HepG2 (cell line): ENCODE measurements around the gene GNAZ. TPM values are rescaled to one million over a fixed set of nuclear protein-coding genes. Genes with fewer than 3 reads are reported as not detected.

Experiments
- CBX5 ChIP-seq: sonication (generic); formaldehyde crosslinking; IDR thresholded peaks from 2 replicates; pipeline ENCODE4 v1.4.0; 2020; ENCODE audit warnings: missing genetic modification reagents, borderline replicate concordance
- CENPX ChIP-seq: sonication (generic); formaldehyde crosslinking; IDR thresholded peaks from 2 replicates; pipeline ENCODE4 v1.9.0; 2021; ENCODE audit warnings: mild to moderate bottlenecking, missing genetic modification reagents, moderate library complexity
- FIP1L1 ChIP-seq: fragments of 200-400 bp; formaldehyde crosslinking; IDR thresholded peaks from 2 replicates; pipeline ENCODE4 v1.6.1; 2018; ENCODE audit warnings: low read depth, mild to moderate bottlenecking, low read length, moderate library complexity, borderline replicate concordance; ENCODE audit not compliant: insufficient read depth
- MBNL3 ChIP-seq: fragments of 250-450 bp; sonication (Bioruptor Pico); conservative IDR thresholded peaks from 2 replicates; pipeline ENCODE4 v1.8.0; 2022; ENCODE audit warnings: mild to moderate bottlenecking, inconsistent platforms
- MTF1 ChIP-seq: sonication (generic); formaldehyde crosslinking; IDR thresholded peaks from 2 replicates; pipeline ENCODE4 v1.5.0; 2020; ENCODE audit warnings: missing genetic modification reagents
- polyA plus RNA-seq, 8 experiments: library from polyadenylated mRNA; depleted of rRNA in 3 of 8; stranded (reverse) in 7 of 8; unstranded in 1 of 8; fragments of >200 nt; fragmentation: Illumina TruSeq in 4 of 8; extraction: Trizol in 4 of 8; gene quantifications; 2 replicates each; pipeline versions ENCODE4 v1.2.1 to v1.2.3, GENCODE V29; 2011 to 2016; ENCODE audit warnings: low read depth in 4 of 8, missing spikeins in 1 of 8, mixed read lengths in 1 of 8; ENCODE audit not compliant: insufficient read depth in 1 of 8
- total RNA-seq, 5 experiments: library from RNA; depleted of rRNA; stranded (reverse); fragments of >200 nt; fragmentation: Illumina TruSeq; extraction: Trizol; gene quantifications; 2 replicates each; pipeline ENCODE4 v1.2.3, GENCODE V29; 2016; ENCODE audit warnings: low read depth in 1 of 5
- TF ChIP-seq, protein P1 (sequence below): sonication (generic); formaldehyde crosslinking; IDR thresholded peaks from 2 replicates; pipeline ENCODE4 v1.4.0; 2020; ENCODE audit warnings: mild to moderate bottlenecking, missing genetic modification reagents
- TF ChIP-seq, protein P2 (sequence below): sonication (generic); formaldehyde crosslinking; IDR thresholded peaks from 2 replicates; pipeline ENCODE4 v1.4.0; 2020; ENCODE audit warnings: mild to moderate bottlenecking, missing genetic modification reagents
- TF ChIP-seq, protein P3 (sequence below): sonication (generic); formaldehyde crosslinking; conservative IDR thresholded peaks from 2 replicates; pipeline ENCODE4 v1.8.0; 2022; ENCODE audit warnings: low read depth, missing genetic modification reagents
- TF ChIP-seq, protein P4 (sequence below): sonication (generic); formaldehyde crosslinking; IDR thresholded peaks from 2 replicates; pipeline ENCODE4 v1.4.0; 2020; ENCODE audit warnings: missing genetic modification reagents, mild to moderate bottlenecking, borderline replicate concordance
- TF ChIP-seq, protein P5 (sequence below): sonication (generic); formaldehyde crosslinking; IDR thresholded peaks from 2 replicates; pipeline ENCODE4 v1.5.0; 2020; ENCODE audit warnings: mild to moderate bottlenecking, missing genetic modification reagents

Gene GNAZ
- total and polyA plus RNA-seq, 2 of the 13 experiments (the other 11 are each of a cell fraction or from before 2014, with no cell fraction given) = 11.4 to 22.3 TPM

DNA sequence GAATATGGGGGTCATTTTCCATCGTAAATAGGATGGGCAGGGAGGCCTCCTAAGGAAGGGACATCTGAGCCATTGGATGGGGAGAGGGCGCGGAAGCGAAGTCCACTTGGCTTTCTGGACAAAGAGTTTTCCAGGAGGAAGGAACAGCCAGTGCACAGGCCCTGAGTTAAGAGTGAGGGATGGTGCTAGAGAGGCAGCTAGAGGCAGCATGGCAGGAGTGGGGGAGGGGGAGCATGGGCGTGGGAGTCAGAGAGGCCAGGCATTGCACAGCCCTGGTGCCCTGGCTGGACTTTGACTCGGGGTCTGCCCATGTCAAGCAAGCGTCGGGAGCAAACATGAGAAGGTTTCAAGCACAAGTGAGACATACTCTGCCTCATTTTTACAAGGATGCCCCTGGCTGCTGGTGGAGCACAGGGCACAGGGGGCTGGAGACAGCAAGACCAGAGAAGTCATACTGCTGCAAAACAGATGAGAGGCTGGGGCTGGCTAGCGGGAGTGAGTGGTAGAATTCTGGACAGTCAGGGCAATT is 9.0 kb downstream of the GNAZ start (continued):
- TF ChIP-seq, protein P1, sequence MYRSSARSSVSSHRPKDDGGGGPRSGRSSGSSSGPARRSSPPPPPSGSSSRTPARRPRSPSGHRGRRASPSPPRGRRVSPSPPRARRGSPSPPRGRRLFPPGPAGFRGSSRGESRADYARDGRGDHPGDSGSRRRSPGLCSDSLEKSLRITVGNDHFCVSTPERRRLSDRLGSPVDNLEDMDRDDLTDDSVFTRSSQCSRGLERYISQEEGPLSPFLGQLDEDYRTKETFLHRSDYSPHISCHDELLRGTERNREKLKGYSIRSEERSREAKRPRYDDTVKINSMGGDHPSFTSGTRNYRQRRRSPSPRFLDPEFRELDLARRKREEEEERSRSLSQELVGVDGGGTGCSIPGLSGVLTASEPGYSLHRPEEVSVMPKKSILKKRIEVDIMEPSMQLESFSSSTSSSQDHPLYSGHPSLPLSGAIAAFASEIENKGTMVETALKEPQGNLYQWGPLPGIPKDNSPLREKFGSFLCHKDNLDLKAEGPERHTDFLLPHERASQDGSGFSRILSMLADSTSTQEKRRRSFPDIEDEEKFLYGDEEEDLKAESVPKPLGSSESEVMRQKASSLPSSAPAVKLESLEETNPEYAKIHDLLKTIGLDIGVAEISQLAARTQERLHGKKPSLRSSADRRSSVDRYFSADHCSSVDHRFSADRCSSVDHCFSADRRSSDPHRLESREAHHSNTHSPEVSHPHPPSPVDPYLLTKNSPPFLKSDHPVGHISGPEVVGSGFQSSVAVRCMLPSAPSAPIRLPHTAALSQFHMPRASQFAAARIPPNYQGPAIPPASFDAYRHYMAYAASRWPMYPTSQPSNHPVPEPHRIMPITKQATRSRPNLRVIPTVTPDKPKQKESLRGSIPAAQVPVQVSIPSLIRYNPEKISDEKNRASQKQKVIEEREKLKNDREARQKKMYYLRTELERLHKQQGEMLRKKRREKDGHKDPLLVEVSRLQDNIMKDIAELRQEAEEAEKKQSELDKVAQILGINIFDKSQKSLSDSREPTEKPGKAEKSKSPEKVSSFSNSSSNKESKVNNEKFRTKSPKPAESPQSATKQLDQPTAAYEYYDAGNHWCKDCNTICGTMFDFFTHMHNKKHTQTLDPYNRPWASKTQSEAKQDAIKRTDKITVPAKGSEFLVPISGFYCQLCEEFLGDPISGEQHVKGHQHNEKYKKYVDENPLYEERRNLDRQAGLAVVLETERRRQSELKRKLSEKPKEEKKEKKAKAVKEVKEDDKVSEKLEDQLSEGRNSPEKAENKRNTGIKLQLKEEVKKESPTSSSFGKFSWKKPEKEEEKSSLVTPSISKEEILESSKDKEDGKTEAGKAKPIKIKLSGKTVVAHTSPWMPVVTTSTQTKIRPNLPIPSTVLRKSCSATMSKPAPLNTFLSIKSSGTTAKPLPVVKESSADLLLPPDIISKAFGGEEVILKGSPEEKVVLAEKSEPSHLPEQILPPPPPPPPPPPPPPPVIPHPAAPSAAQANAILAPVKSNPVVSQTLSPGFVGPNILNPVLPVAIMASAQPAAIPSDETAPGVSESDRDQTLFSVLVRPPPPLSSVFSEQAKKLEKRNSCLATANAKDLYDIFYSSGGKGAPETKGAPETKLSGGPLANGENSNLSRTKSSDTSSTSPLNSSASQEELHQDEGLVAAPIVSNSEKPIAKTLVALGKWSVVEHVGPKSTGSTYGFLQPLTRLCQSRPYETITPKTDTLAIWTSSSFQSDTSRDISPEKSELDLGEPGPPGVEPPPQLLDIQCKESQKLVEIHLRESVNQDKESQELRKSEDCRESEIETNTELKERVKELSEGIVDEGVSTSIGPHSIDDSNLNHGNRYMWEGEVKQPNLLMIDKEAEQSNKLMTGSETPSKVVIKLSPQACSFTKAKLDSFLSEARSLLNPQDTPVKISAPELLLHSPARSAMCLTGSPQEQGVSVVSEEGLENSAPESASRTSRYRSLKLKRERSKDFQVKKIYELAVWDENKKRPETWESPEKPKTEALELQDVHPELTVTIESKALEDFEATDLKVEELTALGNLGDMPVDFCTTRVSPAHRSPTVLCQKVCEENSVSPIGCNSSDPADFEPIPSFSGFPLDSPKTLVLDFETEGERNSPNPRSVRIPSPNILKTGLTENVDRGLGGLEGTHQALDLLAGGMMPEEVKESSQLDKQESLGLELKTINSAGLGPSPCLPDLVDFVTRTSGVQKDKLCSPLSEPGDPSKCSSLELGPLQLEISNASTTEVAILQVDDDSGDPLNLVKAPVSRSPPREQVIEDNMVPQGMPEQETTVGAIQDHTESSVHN (CRISPR knock-in tag) = no peak
- TF ChIP-seq CENPX (CRISPR knock-in tag) = no peak
- TF ChIP-seq, protein P2, sequence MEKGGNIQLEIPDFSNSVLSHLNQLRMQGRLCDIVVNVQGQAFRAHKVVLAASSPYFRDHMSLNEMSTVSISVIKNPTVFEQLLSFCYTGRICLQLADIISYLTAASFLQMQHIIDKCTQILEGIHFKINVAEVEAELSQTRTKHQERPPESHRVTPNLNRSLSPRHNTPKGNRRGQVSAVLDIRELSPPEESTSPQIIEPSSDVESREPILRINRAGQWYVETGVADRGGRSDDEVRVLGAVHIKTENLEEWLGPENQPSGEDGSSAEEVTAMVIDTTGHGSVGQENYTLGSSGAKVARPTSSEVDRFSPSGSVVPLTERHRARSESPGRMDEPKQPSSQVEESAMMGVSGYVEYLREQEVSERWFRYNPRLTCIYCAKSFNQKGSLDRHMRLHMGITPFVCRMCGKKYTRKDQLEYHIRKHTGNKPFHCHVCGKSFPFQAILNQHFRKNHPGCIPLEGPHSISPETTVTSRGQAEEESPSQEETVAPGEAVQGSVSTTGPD (CRISPR knock-in tag) = 0 out of 2 replicates have a peak, but pooled peaks have one; percentile 60
- no peak for TF ChIP-seq FIP1L1
- TF ChIP-seq, protein P3, sequence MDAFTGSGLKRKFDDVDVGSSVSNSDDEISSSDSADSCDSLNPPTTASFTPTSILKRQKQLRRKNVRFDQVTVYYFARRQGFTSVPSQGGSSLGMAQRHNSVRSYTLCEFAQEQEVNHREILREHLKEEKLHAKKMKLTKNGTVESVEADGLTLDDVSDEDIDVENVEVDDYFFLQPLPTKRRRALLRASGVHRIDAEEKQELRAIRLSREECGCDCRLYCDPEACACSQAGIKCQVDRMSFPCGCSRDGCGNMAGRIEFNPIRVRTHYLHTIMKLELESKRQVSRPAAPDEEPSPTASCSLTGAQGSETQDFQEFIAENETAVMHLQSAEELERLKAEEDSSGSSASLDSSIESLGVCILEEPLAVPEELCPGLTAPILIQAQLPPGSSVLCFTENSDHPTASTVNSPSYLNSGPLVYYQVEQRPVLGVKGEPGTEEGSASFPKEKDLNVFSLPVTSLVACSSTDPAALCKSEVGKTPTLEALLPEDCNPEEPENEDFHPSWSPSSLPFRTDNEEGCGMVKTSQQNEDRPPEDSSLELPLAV (CRISPR knock-in tag) = no peak
- TF ChIP-seq MTF1 = no peak
- TF ChIP-seq MBNL3 = no peak
- TF ChIP-seq, protein P4, sequence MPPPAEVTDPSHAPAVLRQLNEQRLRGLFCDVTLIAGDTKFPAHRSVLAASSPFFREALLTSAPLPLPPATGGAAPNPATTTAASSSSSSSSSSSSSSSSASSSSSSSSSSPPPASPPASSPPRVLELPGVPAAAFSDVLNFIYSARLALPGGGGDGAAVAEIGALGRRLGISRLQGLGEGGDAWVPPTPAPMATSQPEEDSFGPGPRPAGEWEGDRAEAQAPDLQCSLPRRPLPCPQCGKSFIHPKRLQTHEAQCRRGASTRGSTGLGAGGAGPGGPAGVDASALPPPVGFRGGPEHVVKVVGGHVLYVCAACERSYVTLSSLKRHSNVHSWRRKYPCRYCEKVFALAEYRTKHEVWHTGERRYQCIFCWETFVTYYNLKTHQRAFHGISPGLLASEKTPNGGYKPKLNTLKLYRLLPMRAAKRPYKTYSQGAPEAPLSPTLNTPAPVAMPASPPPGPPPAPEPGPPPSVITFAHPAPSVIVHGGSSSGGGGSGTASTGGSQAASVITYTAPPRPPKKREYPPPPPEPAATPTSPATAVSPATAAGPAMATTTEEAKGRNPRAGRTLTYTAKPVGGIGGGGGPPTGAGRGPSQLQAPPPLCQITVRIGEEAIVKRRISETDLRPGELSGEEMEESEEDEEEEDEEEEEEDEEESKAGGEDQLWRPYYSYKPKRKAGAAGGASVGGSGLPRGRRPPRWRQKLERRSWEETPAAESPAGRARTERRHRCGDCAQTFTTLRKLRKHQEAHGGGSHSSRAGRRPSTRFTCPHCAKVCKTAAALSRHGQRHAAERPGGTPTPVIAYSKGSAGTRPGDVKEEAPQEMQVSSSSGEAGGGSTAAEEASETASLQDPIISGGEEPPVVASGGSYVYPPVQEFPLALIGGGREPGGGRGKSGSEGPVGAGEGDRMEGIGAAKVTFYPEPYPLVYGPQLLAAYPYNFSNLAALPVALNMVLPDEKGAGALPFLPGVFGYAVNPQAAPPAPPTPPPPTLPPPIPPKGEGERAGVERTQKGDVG (CRISPR knock-in tag) = peak; percentile 27; the same call in 1 of the 2 replicates
- TF ChIP-seq, protein P5, sequence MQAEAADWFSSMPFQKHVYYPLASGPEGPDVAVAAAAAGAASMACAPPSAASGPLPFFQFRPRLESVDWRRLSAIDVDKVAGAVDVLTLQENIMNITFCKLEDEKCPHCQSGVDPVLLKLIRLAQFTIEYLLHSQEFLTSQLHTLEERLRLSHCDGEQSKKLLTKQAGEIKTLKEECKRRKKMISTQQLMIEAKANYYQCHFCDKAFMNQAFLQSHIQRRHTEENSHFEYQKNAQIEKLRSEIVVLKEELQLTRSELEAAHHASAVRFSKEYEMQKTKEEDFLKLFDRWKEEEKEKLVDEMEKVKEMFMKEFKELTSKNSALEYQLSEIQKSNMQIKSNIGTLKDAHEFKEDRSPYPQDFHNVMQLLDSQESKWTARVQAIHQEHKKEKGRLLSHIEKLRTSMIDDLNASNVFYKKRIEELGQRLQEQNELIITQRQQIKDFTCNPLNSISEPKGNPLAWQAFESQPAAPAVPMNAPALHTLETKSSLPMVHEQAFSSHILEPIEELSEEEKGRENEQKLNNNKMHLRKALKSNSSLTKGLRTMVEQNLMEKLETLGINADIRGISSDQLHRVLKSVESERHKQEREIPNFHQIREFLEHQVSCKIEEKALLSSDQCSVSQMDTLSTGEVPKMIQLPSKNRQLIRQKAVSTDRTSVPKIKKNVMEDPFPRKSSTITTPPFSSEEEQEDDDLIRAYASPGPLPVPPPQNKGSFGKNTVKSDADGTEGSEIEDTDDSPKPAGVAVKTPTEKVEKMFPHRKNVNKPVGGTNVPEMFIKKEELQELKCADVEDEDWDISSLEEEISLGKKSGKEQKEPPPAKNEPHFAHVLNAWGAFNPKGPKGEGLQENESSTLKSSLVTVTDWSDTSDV (CRISPR knock-in tag) = no peak
- TF ChIP-seq CBX5 = peak; percentile 69; the same call in 1 of the 2 replicates
